Astrocyte of the spinal cord (primary cell): ENCODE results near the gene CDH26.

ENCODE experiments used
- DNase-seq: peaks from one replicate; pipeline ENCODE4 v3.0.0; 2011; ENCODE audit warnings: low read depth, low spot score
- H3K4me3 ChIP-seq: 2 replicates; pipeline ENCODE4 v1.5.1; 2011; ENCODE audit warnings: low read depth, mild to moderate bottlenecking, low read length, moderate library complexity
- CTCF ChIP-seq: IDR thresholded peaks from 2 replicates; pipeline ENCODE4 v1.5.1; 2012; ENCODE audit warnings: low read depth, mild to moderate bottlenecking, low read length, inconsistent platforms
- in situ Hi-C: cut with HindIII; loops from 2 replicates; pipeline ENCODE4 v1.10.0; 2017; ENCODE audit warnings: low sequenced_read_pairs

The CDH26 gene

GRCh38 chr20:60055740-60056139, 97.5 kb downstream of the CDH26 start:
- in situ Hi-C loops, result no loop called here
- H3K4me3 ChIP-seq, result no peak overlapping the region
- TF ChIP-seq CTCF, result no peak
- no peak for DNase-seq

GRCh38 chr20:60056407-60057122, 98.3 kb downstream of the CDH26 start:
- in situ Hi-C loops, result no loop called here
- no peak for DNase-seq
- no peak for TF ChIP-seq CTCF
- no peak overlapping the region for H3K4me3 ChIP-seq

- no peak overlapping the region for H3K4me3 ChIP-seq
- in situ Hi-C loops, result no loop called here
- TF ChIP-seq CTCF, result peak; percentile 88
- DNase-seq, result peak; percentile 70
Observed at GRCh38 chr20:60057123-60057865, 99.1 kb downstream of the CDH26 start.

- H3K4me3 ChIP-seq, result no peak overlapping the region
- in situ Hi-C loops, result no loop called here
- no peak for TF ChIP-seq CTCF
- peak; percentile 74 for DNase-seq
Observed at GRCh38 chr20:60057866-60058807, 99.9 kb downstream of the CDH26 start.

- in situ Hi-C loops, result no loop called here
- DNase-seq, result no peak
- H3K4me3 ChIP-seq, result no peak overlapping the region
- TF ChIP-seq CTCF, result no peak
Observed at GRCh38 chr20:60058879-60059278, 100.7 kb downstream of the CDH26 start.

GRCh38 chr20:60060006-60060557, 101.9 kb downstream of the CDH26 start:
- no peak overlapping the region for H3K4me3 ChIP-seq
- no peak for TF ChIP-seq CTCF
- in situ Hi-C loops, result no loop called here
- DNase-seq, result no peak
